Measurements from ENCODE around the gene PARVB.

PARVB gene

GRCh38 chr22:44024288-44024921, at the start of gene PARVB:
Gene PARVB (plus strand): TSS chr22:44024302. CDS start chr22:44024340, 38 bp downstream.
- peak; percentile 58 for DNase-seq

GRCh38 chr22:43975041-43975440, 49.1 kb upstream of the PARVB start:
- DNase-seq = no peak

GRCh38 chr22:43976861-43977795, 47.0 kb upstream of the PARVB start:
- no peak for DNase-seq

GRCh38 chr22:43978558-43978957, 45.5 kb upstream of the PARVB start:
- no peak for DNase-seq

GRCh38 chr22:43980579-43980978, 43.5 kb upstream of the PARVB start:
- DNase-seq = no peak

- no peak for DNase-seq
These were observed 43.1 kb upstream of the PARVB start for GRCh38 chr22:43980996-43981395.

GRCh38 chr22:43983808-43984207, 40.3 kb upstream of the PARVB start:
- no peak for DNase-seq

- no peak for DNase-seq
These were observed 38.6 kb upstream of the PARVB start for GRCh38 chr22:43985532-43985931.

GRCh38 chr22:43988116-43988820, 35.8 kb upstream of the PARVB start:
- no peak for DNase-seq

GRCh38 chr22:43988960-43989359, 35.1 kb upstream of the PARVB start:
- DNase-seq = no peak

GRCh38 chr22:43990044-43990443, 34.1 kb upstream of the PARVB start:
- peak; percentile 18 for DNase-seq

GRCh38 chr22:43991316-43992020, 32.6 kb upstream of the PARVB start:
- DNase-seq = no peak

GRCh38 chr22:43992331-43992821, 31.7 kb upstream of the PARVB start:
- DNase-seq = peak; percentile 39

GRCh38 chr22:43993072-43993760, 30.9 kb upstream of the PARVB start:
- DNase-seq = peak; percentile 83

GRCh38 chr22:43994006-43994405, 30.1 kb upstream of the PARVB start:
- DNase-seq = no peak

- no peak for DNase-seq
These were observed 29.7 kb upstream of the PARVB start for GRCh38 chr22:43994416-43994815.

- no peak for DNase-seq
These were observed 28.9 kb upstream of the PARVB start for GRCh38 chr22:43995057-43995685.

- DNase-seq = no peak
These were observed 28.3 kb upstream of the PARVB start for GRCh38 chr22:43995798-43996169.

- peak; percentile 69 for DNase-seq
These were observed 27.7 kb upstream of the PARVB start for GRCh38 chr22:43996170-43996980.

GRCh38 chr22:43996981-43997265, 27.2 kb upstream of the PARVB start:
- DNase-seq = no peak

GRCh38 chr22:43998679-43999264, 25.3 kb upstream of the PARVB start:
- DNase-seq = no peak

Data from hematopoietic multipotent progenitor cell treated with erythropoietin and hydrocortisone succinate and interleukin-3 and kit ligand, for 6 days (in vitro differentiated cells).